CD4-positive, alpha-beta T cell treated with Interferon alpha-2 for 1 hour (primary cell): ENCODE results near the gene BTBD10.

Source experiments
- DNase-seq, 2 donors: peaks; one replicate each; pipeline ENCODE4 v3.0.0-alpha.2; 2020 to 2022

Gene BTBD10

GRCh38 chr11:13338019-13338426 is 125.0 kb downstream of the BTBD10 start:
- peak in 1 of 2 donors; percentile 30 for DNase-seq
